ENCODE results near the gene NBAS. TPM values are rescaled to one million over a fixed set of nuclear protein-coding genes. Genes with fewer than 3 reads are reported as not detected.

NBAS gene
- total RNA-seq, 4 donors from 2014 or later, result 27.3 to 43.6 (median 28.4) TPM

GRCh38 chr2:15538792-15539191, 22.3 kb downstream of the NBAS start:
- no peaks in the 10 kb centered on the region for H3K9me3 ChIP-seq
- no peaks in the 10 kb centered on the region for H3K4me1 ChIP-seq
- in situ Hi-C loops (cut with MboI; ENCODE audit: low sequenced_read_pairs in 4 of 4) (no loop called here), intact Hi-C loops (cut with DNase I; ENCODE audit: low total_unique reads) (no loop called here)
- ATAC-seq (no peak), DNase-seq (no peak)
- TF ChIP-seq, protein P1, sequence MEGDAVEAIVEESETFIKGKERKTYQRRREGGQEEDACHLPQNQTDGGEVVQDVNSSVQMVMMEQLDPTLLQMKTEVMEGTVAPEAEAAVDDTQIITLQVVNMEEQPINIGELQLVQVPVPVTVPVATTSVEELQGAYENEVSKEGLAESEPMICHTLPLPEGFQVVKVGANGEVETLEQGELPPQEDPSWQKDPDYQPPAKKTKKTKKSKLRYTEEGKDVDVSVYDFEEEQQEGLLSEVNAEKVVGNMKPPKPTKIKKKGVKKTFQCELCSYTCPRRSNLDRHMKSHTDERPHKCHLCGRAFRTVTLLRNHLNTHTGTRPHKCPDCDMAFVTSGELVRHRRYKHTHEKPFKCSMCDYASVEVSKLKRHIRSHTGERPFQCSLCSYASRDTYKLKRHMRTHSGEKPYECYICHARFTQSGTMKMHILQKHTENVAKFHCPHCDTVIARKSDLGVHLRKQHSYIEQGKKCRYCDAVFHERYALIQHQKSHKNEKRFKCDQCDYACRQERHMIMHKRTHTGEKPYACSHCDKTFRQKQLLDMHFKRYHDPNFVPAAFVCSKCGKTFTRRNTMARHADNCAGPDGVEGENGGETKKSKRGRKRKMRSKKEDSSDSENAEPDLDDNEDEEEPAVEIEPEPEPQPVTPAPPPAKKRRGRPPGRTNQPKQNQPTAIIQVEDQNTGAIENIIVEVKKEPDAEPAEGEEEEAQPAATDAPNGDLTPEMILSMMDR (IDR thresholded peaks at IDR 0.05 in 4 of 5, conservative IDR thresholded peaks at IDR 0.05 in 1 of 5), result no peak
- TF ChIP-seq POLR2A (IDR thresholded peaks at IDR 0.05), result no peak
- no peak overlapping the region for H3K4me3 ChIP-seq
- H3K27me3 ChIP-seq, result no peaks in the 10 kb centered on the region
- H3K36me3 ChIP-seq, result peaks cover 3 to 15% of the 10 kb centered on the region in 2 donors
- H3K27ac ChIP-seq, result no peak overlapping the region

- in situ Hi-C loops (cut with MboI; ENCODE audit: low sequenced_read_pairs in 4 of 4), result no loop called here
- Histone ChIP-seq H3K4me1 (no peaks in the 10 kb centered on the region), H3K27ac (no peak overlapping the region), H3K4me3 (no peak overlapping the region), H3K36me3 (peaks cover 6 to 17% of the 10 kb centered on the region in 2 donors), H3K27me3 (no peaks in the 10 kb centered on the region), H3K9me3 (no peaks in the 10 kb centered on the region)
- TF ChIP-seq, protein P1 (IDR thresholded peaks at IDR 0.05 in 4 of 5, conservative IDR thresholded peaks at IDR 0.05 in 1 of 5), result no peak
- TF ChIP-seq POLR2A (IDR thresholded peaks at IDR 0.05), result no peak
- ATAC-seq (no peak), DNase-seq (no peak)
- intact Hi-C loops (cut with DNase I; ENCODE audit: low total_unique reads), result no loop called here
Measured at GRCh38 chr2:15533860-15534480, 27.2 kb downstream of the NBAS start.

- H3K4me1 ChIP-seq, result no peaks in the 10 kb centered on the region
- DNase-seq (no peak), ATAC-seq (no peak)
- peaks cover 6 to 16% of the 10 kb centered on the region in 2 donors for H3K36me3 ChIP-seq
- no peaks in the 10 kb centered on the region for H3K27me3 ChIP-seq
- no peak overlapping the region for H3K4me3 ChIP-seq
- no peak overlapping the region for H3K27ac ChIP-seq
- in situ Hi-C loops (cut with MboI; ENCODE audit: low sequenced_read_pairs in 4 of 4) (no loop called here), intact Hi-C loops (cut with DNase I; ENCODE audit: low total_unique reads) (no loop called here)
- no peaks in the 10 kb centered on the region for H3K9me3 ChIP-seq
- TF ChIP-seq, protein P1 (IDR thresholded peaks at IDR 0.05 in 4 of 5, conservative IDR thresholded peaks at IDR 0.05 in 1 of 5), result no peak
- TF ChIP-seq POLR2A (IDR thresholded peaks at IDR 0.05), result no peak
Measured at GRCh38 chr2:15532996-15533395, 28.1 kb downstream of the NBAS start.

- Histone ChIP-seq H3K4me1 (no peaks in the 10 kb centered on the region), H3K9me3 (no peaks in the 10 kb centered on the region), H3K4me3 (no peak overlapping the region), H3K27ac (no peak overlapping the region), H3K36me3 (peaks cover 6 to 16% of the 10 kb centered on the region in 2 donors), H3K27me3 (no peaks in the 10 kb centered on the region)
- intact Hi-C loops (cut with DNase I; ENCODE audit: low total_unique reads) (no loop called here), in situ Hi-C loops (cut with MboI; ENCODE audit: low sequenced_read_pairs in 4 of 4) (no loop called here)
- no peak for TF ChIP-seq POLR2A (IDR thresholded peaks at IDR 0.05)
- TF ChIP-seq, protein P1 (IDR thresholded peaks at IDR 0.05 in 4 of 5, conservative IDR thresholded peaks at IDR 0.05 in 1 of 5), result no peak
- DNase-seq (no peak), ATAC-seq (no peak)
Measured at GRCh38 chr2:15531095-15531854, 29.9 kb downstream of the NBAS start.
